NB4 (cell line): Measurements from ENCODE around the gene MTARC2.

Source experiments
- POLR2A ChIP-seq: IDR thresholded peaks from 2 replicates; pipeline ENCODE4 v1.6.1; 2011; ENCODE audit warnings: mild to moderate bottlenecking; ENCODE audit not compliant: insufficient read length; ENCODE audit errors: extremely low read depth
- TF ChIP-seq, protein P1 (sequence below): IDR thresholded peaks from one replicate; pipeline ENCODE4 v1.5.1; 2012; ENCODE audit warnings: low read depth, low read length

- TF ChIP-seq, protein P1, sequence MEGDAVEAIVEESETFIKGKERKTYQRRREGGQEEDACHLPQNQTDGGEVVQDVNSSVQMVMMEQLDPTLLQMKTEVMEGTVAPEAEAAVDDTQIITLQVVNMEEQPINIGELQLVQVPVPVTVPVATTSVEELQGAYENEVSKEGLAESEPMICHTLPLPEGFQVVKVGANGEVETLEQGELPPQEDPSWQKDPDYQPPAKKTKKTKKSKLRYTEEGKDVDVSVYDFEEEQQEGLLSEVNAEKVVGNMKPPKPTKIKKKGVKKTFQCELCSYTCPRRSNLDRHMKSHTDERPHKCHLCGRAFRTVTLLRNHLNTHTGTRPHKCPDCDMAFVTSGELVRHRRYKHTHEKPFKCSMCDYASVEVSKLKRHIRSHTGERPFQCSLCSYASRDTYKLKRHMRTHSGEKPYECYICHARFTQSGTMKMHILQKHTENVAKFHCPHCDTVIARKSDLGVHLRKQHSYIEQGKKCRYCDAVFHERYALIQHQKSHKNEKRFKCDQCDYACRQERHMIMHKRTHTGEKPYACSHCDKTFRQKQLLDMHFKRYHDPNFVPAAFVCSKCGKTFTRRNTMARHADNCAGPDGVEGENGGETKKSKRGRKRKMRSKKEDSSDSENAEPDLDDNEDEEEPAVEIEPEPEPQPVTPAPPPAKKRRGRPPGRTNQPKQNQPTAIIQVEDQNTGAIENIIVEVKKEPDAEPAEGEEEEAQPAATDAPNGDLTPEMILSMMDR = no peak
- TF ChIP-seq POLR2A = no peak
These were observed 559 bp upstream of the MTARC2 start for GRCh38 chr1:220747437-220748088.
